ENCODE results near the gene ERMARD.
"Not testable (repeated sequence)": the region's sequence is repeated elsewhere in the genome, so short reads cannot be mapped to it uniquely, and the experiment has no call there.

ERMARD gene

GRCh38 chr6:169738204-169738975 is 13.0 kb upstream of the ERMARD start:
- no peak for DNase-seq (ENCODE audit: low read depth in 4 of 4, low spot score in 1 of 4)

GRCh38 chr6:169738976-169739529 is 12.4 kb upstream of the ERMARD start:
- DNase-seq (ENCODE audit: low read depth in 4 of 4, low spot score in 1 of 4): no peak

GRCh38 chr6:169741344-169741743 is 10.1 kb upstream of the ERMARD start:
- no peak for DNase-seq (ENCODE audit: low read depth in 4 of 4, low spot score in 1 of 4)

- DNase-seq (ENCODE audit: low read depth in 4 of 4, low spot score in 1 of 4): no peak
These were observed 6.0 kb upstream of the ERMARD start for GRCh38 chr6:169745405-169745804.

- DNase-seq (ENCODE audit: low read depth in 4 of 4, low spot score in 1 of 4): no peak
These were observed 4.9 kb upstream of the ERMARD start for GRCh38 chr6:169746556-169746955.

- DNase-seq (ENCODE audit: low read depth in 4 of 4, low spot score in 1 of 4): no peak
These were observed 727 bp downstream of the ERMARD start for GRCh38 chr6:169752074-169752623.

GRCh38 chr6:169755162-169755561 is 3.7 kb downstream of the ERMARD start:
- DNase-seq (ENCODE audit: low read depth in 4 of 4, low spot score in 1 of 4): no peak

- no peak for DNase-seq (ENCODE audit: low read depth in 4 of 4, low spot score in 1 of 4)
These were observed 11.9 kb downstream of the ERMARD start for GRCh38 chr6:169763308-169763707.

- DNase-seq (ENCODE audit: low read depth in 4 of 4, low spot score in 1 of 4): no peak
These were observed 12.5 kb downstream of the ERMARD start for GRCh38 chr6:169763881-169764280.

- DNase-seq (ENCODE audit: low read depth in 4 of 4, low spot score in 1 of 4): not testable (repeated sequence)
These were observed 14.4 kb downstream of the ERMARD start for GRCh38 chr6:169765789-169766188.

GRCh38 chr6:169766232-169766631 is 14.8 kb downstream of the ERMARD start:
- no peak for DNase-seq (ENCODE audit: low read depth in 4 of 4, low spot score in 1 of 4)

- no peak for DNase-seq (ENCODE audit: low read depth in 4 of 4, low spot score in 1 of 4)
These were observed 15.7 kb downstream of the ERMARD start for GRCh38 chr6:169766921-169767736.

GRCh38 chr6:169774347-169774746 is 22.9 kb downstream of the ERMARD start:
- no peak for DNase-seq (ENCODE audit: low read depth in 4 of 4, low spot score in 1 of 4)

- no peak for DNase-seq (ENCODE audit: low read depth in 4 of 4, low spot score in 1 of 4)
These were observed 23.9 kb downstream of the ERMARD start for GRCh38 chr6:169775321-169775720.

- no peak for DNase-seq (ENCODE audit: low read depth in 4 of 4, low spot score in 1 of 4)
These were observed 25.0 kb downstream of the ERMARD start for GRCh38 chr6:169776379-169776778.

- DNase-seq (ENCODE audit: low read depth in 4 of 4, low spot score in 1 of 4): no peak
These were observed 26.5 kb downstream of the ERMARD start for GRCh38 chr6:169777896-169778295.

- DNase-seq (ENCODE audit: low read depth in 4 of 4, low spot score in 1 of 4): no peak
These were observed 27.2 kb downstream of the ERMARD start for GRCh38 chr6:169778646-169779045.

- DNase-seq (ENCODE audit: low read depth in 4 of 4, low spot score in 1 of 4): no peak
These were observed 27.8 kb downstream of the ERMARD start for GRCh38 chr6:169779092-169779815.

GRCh38 chr6:169779896-169780295 is 28.5 kb downstream of the ERMARD start:
- DNase-seq (ENCODE audit: low read depth in 4 of 4, low spot score in 1 of 4): no peak

GRCh38 chr6:169780571-169781091 is 29.2 kb downstream of the ERMARD start:
- DNase-seq (ENCODE audit: low read depth in 4 of 4, low spot score in 1 of 4): no peak

GRCh38 chr6:169782966-169783365 is 31.5 kb downstream of the ERMARD start:
- no peak for DNase-seq (ENCODE audit: low read depth in 4 of 4, low spot score in 1 of 4)
